ENCODE measurements around the gene NUCKS1.

The NUCKS1 gene

GRCh38 chr1:205767248-205767647 lies 17.3 kb upstream of the NUCKS1 start:
- Histone ChIP-seq H3K4me2 (ENCODE audit: low read length) (peak overlapping the region; percentile 3), H2AFZ (no peak overlapping the region), H3K9ac (no peak overlapping the region), H3K9me3 (ENCODE audit: control insufficient read depth, low read length) (no peaks in the 10 kb centered on the region), H3K4me1 (no peaks in the 10 kb centered on the region), H3K36me3 (ENCODE audit: control insufficient read depth, insufficient read depth, low read length) (no peaks in the 10 kb centered on the region), H3K4me3 (ENCODE audit: low read depth, low read length) (no peak overlapping the region), H3K27ac (no peak overlapping the region), H3K27me3 (ENCODE audit: control insufficient read depth, insufficient read depth, low read length) (no peaks in the 10 kb centered on the region), H3K79me2 (no peaks in the 10 kb centered on the region)
- TF ChIP-seq, protein P1, sequence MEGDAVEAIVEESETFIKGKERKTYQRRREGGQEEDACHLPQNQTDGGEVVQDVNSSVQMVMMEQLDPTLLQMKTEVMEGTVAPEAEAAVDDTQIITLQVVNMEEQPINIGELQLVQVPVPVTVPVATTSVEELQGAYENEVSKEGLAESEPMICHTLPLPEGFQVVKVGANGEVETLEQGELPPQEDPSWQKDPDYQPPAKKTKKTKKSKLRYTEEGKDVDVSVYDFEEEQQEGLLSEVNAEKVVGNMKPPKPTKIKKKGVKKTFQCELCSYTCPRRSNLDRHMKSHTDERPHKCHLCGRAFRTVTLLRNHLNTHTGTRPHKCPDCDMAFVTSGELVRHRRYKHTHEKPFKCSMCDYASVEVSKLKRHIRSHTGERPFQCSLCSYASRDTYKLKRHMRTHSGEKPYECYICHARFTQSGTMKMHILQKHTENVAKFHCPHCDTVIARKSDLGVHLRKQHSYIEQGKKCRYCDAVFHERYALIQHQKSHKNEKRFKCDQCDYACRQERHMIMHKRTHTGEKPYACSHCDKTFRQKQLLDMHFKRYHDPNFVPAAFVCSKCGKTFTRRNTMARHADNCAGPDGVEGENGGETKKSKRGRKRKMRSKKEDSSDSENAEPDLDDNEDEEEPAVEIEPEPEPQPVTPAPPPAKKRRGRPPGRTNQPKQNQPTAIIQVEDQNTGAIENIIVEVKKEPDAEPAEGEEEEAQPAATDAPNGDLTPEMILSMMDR (IDR thresholded peaks at IDR 0.05), result no peak

DNA sequence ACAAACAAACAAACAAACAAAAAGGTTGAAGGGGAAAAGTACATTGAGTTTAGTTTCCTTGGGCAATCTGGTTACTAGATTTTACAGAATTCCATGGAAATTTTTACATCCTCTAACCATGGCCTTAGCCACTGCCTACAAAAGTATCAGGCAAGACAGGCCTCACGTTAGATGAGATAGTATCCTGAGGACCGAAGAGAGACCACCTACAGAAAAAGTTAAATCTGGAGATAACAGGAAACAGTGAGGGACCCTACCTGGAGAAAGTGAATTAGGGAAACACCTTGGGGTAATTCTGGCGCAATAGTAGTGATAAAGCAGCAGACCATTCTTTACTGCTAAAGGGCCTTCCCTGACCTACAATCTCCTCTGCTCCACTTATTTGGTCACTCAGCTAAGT lies 16.6 kb upstream of the NUCKS1 start:
- H3K36me3 ChIP-seq (ENCODE audit: control insufficient read depth, insufficient read depth, low read length), result no peaks in the 10 kb centered on the region
- H3K9me3 ChIP-seq (ENCODE audit: control insufficient read depth, low read length), result no peaks in the 10 kb centered on the region
- H3K4me2 ChIP-seq (ENCODE audit: low read length), result no peak overlapping the region
- H3K4me1 ChIP-seq, result no peaks in the 10 kb centered on the region
- no peak overlapping the region for H3K4me3 ChIP-seq (ENCODE audit: low read depth, low read length)
- H3K27ac ChIP-seq, result no peak overlapping the region
- no peaks in the 10 kb centered on the region for H3K27me3 ChIP-seq (ENCODE audit: control insufficient read depth, insufficient read depth, low read length)
- no peak overlapping the region for H3K9ac ChIP-seq
- no peaks in the 10 kb centered on the region for H3K79me2 ChIP-seq
- TF ChIP-seq, protein P1 (IDR thresholded peaks at IDR 0.05), result no peak
- H2AFZ ChIP-seq, result no peak overlapping the region

- no peaks in the 10 kb centered on the region for H3K9me3 ChIP-seq (ENCODE audit: control insufficient read depth, low read length)
- H3K4me2 ChIP-seq (ENCODE audit: low read length), result no peak overlapping the region
- no peak overlapping the region for H3K4me3 ChIP-seq (ENCODE audit: low read depth, low read length)
- TF ChIP-seq, protein P1 (IDR thresholded peaks at IDR 0.05), result no peak
- no peak overlapping the region for H2AFZ ChIP-seq
- H3K27me3 ChIP-seq (ENCODE audit: control insufficient read depth, insufficient read depth, low read length), result no peaks in the 10 kb centered on the region
- H3K4me1 ChIP-seq, result no peaks in the 10 kb centered on the region
- H3K36me3 ChIP-seq (ENCODE audit: control insufficient read depth, insufficient read depth, low read length), result no peaks in the 10 kb centered on the region
- no peaks in the 10 kb centered on the region for H3K79me2 ChIP-seq
- no peak overlapping the region for H3K27ac ChIP-seq
- no peak overlapping the region for H3K9ac ChIP-seq
Observed at GRCh38 chr1:205766038-205766437, 16.1 kb upstream of the NUCKS1 start.

DNA sequence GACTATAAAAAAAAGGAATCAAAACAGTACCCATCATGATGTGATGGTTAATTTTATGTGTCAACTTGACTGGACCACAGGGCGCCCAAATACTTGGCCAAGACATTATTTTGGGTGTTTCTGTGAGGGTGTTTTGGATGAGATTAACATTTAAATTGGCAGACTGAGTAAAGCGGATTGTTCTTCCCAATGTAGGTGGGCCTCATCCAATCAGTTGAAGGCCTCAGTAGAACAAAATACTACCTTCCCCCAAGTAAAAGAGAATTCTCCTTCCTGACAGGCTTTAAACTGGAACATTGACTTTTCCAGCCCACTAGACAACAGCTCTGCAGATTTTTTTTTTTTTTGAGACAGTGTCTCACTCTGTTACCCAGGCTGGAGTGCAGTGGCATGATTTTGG lies 14.6 kb upstream of the NUCKS1 start:
- Histone ChIP-seq H3K9me3 (ENCODE audit: control insufficient read depth, low read length) (no peaks in the 10 kb centered on the region), H3K27ac (no peak overlapping the region), H3K27me3 (ENCODE audit: control insufficient read depth, insufficient read depth, low read length) (no peaks in the 10 kb centered on the region), H3K9ac (no peak overlapping the region), H3K4me2 (ENCODE audit: low read length) (no peak overlapping the region), H3K4me3 (ENCODE audit: low read depth, low read length) (no peak overlapping the region), H3K4me1 (no peaks in the 10 kb centered on the region), H3K79me2 (no peaks in the 10 kb centered on the region), H3K36me3 (ENCODE audit: control insufficient read depth, insufficient read depth, low read length) (no peaks in the 10 kb centered on the region), H2AFZ (no peak overlapping the region)
- TF ChIP-seq, protein P1 (IDR thresholded peaks at IDR 0.05), result no peak

- Histone ChIP-seq H3K27me3 (ENCODE audit: control insufficient read depth, insufficient read depth, low read length) (no peaks in the 10 kb centered on the region), H3K4me3 (ENCODE audit: low read depth, low read length) (no peak overlapping the region), H3K4me2 (ENCODE audit: low read length) (no peak overlapping the region), H3K9me3 (ENCODE audit: control insufficient read depth, low read length) (no peaks in the 10 kb centered on the region), H3K36me3 (ENCODE audit: control insufficient read depth, insufficient read depth, low read length) (no peaks in the 10 kb centered on the region), H3K4me1 (no peaks in the 10 kb centered on the region), H3K27ac (no peak overlapping the region), H2AFZ (no peak overlapping the region), H3K9ac (no peak overlapping the region), H3K79me2 (no peaks in the 10 kb centered on the region)
- TF ChIP-seq, protein P1 (IDR thresholded peaks at IDR 0.05), result no peak
Observed at GRCh38 chr1:205763980-205764379, 14.0 kb upstream of the NUCKS1 start.

Data from parathyroid adenoma (tissue), 2 donors.